Stimulated activated memory B cell treated with anti-CD40 and anti-IgM and Interleukin-4, amounts not matched to agents 10 μg/mL and 1 μg/mL and 100 μg/mL, for 72 hours (primary cell): Measurements from ENCODE around the gene SIGLEC1.

Experiments
- ATAC-seq: fragments of 150-1000 bp; cut with Tn5 transposase; 2 replicates; pipeline ENCODE4 v1.10.0; 2021
- H3K27ac Mint-ChIP-seq: one replicate; pipeline ENCODE4 v1.8.0; 2022; ENCODE audit warnings: mild to moderate bottlenecking, mixed read lengths
- H3K27me3 Mint-ChIP-seq: one replicate; pipeline ENCODE4 v1.8.0; 2022; ENCODE audit warnings: mixed read lengths
- H3K36me3 Mint-ChIP-seq: one replicate; pipeline ENCODE4 v1.8.0; 2022; ENCODE audit warnings: mixed read lengths
- H3K4me1 Mint-ChIP-seq: one replicate; pipeline ENCODE4 v1.8.0; 2022; ENCODE audit warnings: mixed read lengths
- H3K4me3 Mint-ChIP-seq: one replicate; pipeline ENCODE4 v1.8.0; 2022; ENCODE audit warnings: mild to moderate bottlenecking, moderate library complexity, mixed read lengths
- H3K9me3 Mint-ChIP-seq: one replicate; pipeline ENCODE4 v1.8.0; 2022; ENCODE audit warnings: mixed read lengths

The SIGLEC1 gene

GRCh38 chr20:3712279-3712873, at the start of gene SIGLEC1:
Gene SIGLEC1 (minus strand): TSS chr20:3712600. CDS start chr20:3707128, 5,472 bp downstream.
- peaks cover 36% of the 10 kb centered on the region for H3K27me3 Mint-ChIP-seq
- ATAC-seq, result no peak
- H3K9me3 Mint-ChIP-seq, result no peaks in the 10 kb centered on the region
- no peaks in the 10 kb centered on the region for H3K36me3 Mint-ChIP-seq
- H3K4me1 Mint-ChIP-seq, result peaks cover 18% of the 10 kb centered on the region
- H3K4me3 Mint-ChIP-seq, result no peak within 1 kb of the TSS
- no peak within 1 kb of the TSS for H3K27ac Mint-ChIP-seq

GRCh38 chr20:3760655-3761348, 48.4 kb upstream of the SIGLEC1 start:
- no peak overlapping the region for H3K4me3 Mint-ChIP-seq
- no peak overlapping the region for H3K27ac Mint-ChIP-seq
- H3K36me3 Mint-ChIP-seq, result peaks cover 18% of the 10 kb centered on the region
- no peaks in the 10 kb centered on the region for H3K27me3 Mint-ChIP-seq
- peaks cover 30% of the 10 kb centered on the region for H3K4me1 Mint-ChIP-seq
- no peak for ATAC-seq
- no peaks in the 10 kb centered on the region for H3K9me3 Mint-ChIP-seq

- Mint-ChIP-seq H3K27ac (no peak overlapping the region), H3K36me3 (peaks cover 22% of the 10 kb centered on the region), H3K4me1 (peaks cover 21% of the 10 kb centered on the region)
Measured at GRCh38 chr20:3759884-3760283, 47.5 kb upstream of the SIGLEC1 start.

GRCh38 chr20:3759316-3759823, 47.0 kb upstream of the SIGLEC1 start:
- peaks cover 22% of the 10 kb centered on the region for H3K36me3 Mint-ChIP-seq
- no peaks in the 10 kb centered on the region for H3K27me3 Mint-ChIP-seq
- peaks cover 16% of the 10 kb centered on the region for H3K4me1 Mint-ChIP-seq
- H3K9me3 Mint-ChIP-seq, result no peaks in the 10 kb centered on the region
- no peak for ATAC-seq
- H3K27ac Mint-ChIP-seq, result no peak overlapping the region
- no peak overlapping the region for H3K4me3 Mint-ChIP-seq

More at GRCh38 chr20:3759884-3760283, 47.5 kb upstream of the SIGLEC1 start:
- Mint-ChIP-seq H3K4me3 (no peak overlapping the region), H3K9me3 (no peaks in the 10 kb centered on the region), H3K27me3 (no peaks in the 10 kb centered on the region)
- ATAC-seq, result no peak

- Mint-ChIP-seq H3K4me3 (no peak overlapping the region), H3K27me3 (no peaks in the 10 kb centered on the region), H3K36me3 (peaks cover 22% of the 10 kb centered on the region), H3K4me1 (peaks cover 8% of the 10 kb centered on the region), H3K9me3 (no peaks in the 10 kb centered on the region), H3K27ac (no peak overlapping the region)
- no peak for ATAC-seq
Measured at GRCh38 chr20:3758566-3758965, 46.2 kb upstream of the SIGLEC1 start.

GRCh38 chr20:3757268-3757667, 44.9 kb upstream of the SIGLEC1 start:
- no peak for ATAC-seq
- H3K4me3 Mint-ChIP-seq, result no peak overlapping the region
- peaks cover 14% of the 10 kb centered on the region for H3K4me1 Mint-ChIP-seq
- no peaks in the 10 kb centered on the region for H3K9me3 Mint-ChIP-seq
- no peak overlapping the region for H3K27ac Mint-ChIP-seq
- H3K36me3 Mint-ChIP-seq, result peaks cover 22% of the 10 kb centered on the region
- H3K27me3 Mint-ChIP-seq, result no peaks in the 10 kb centered on the region

- H3K4me3 Mint-ChIP-seq, result no peak overlapping the region
- H3K9me3 Mint-ChIP-seq, result no peaks in the 10 kb centered on the region
- ATAC-seq, result no peak
- peaks cover 16% of the 10 kb centered on the region for H3K36me3 Mint-ChIP-seq
- peaks cover 17% of the 10 kb centered on the region for H3K4me1 Mint-ChIP-seq
- H3K27ac Mint-ChIP-seq, result no peak overlapping the region
- H3K27me3 Mint-ChIP-seq, result no peaks in the 10 kb centered on the region
Measured at GRCh38 chr20:3755814-3756480, 43.5 kb upstream of the SIGLEC1 start.

- Mint-ChIP-seq H3K27ac (no peak overlapping the region), H3K4me1 (peaks cover 11% of the 10 kb centered on the region), H3K27me3 (no peaks in the 10 kb centered on the region), H3K36me3 (peaks cover 16% of the 10 kb centered on the region), H3K4me3 (no peak overlapping the region), H3K9me3 (no peaks in the 10 kb centered on the region)
- no peak for ATAC-seq
Measured at GRCh38 chr20:3755269-3755668, 42.9 kb upstream of the SIGLEC1 start.

GRCh38 chr20:3754276-3754630, 41.9 kb upstream of the SIGLEC1 start:
- no peaks in the 10 kb centered on the region for H3K9me3 Mint-ChIP-seq
- peaks cover 16% of the 10 kb centered on the region for H3K36me3 Mint-ChIP-seq
- no peaks in the 10 kb centered on the region for H3K27me3 Mint-ChIP-seq
- H3K4me3 Mint-ChIP-seq, result no peak overlapping the region
- H3K27ac Mint-ChIP-seq, result no peak overlapping the region
- ATAC-seq, result no peak
- peaks cover 11% of the 10 kb centered on the region for H3K4me1 Mint-ChIP-seq

- H3K27me3 Mint-ChIP-seq, result no peaks in the 10 kb centered on the region
- H3K4me3 Mint-ChIP-seq, result no peak overlapping the region
- ATAC-seq, result no peak
- no peaks in the 10 kb centered on the region for H3K9me3 Mint-ChIP-seq
- H3K4me1 Mint-ChIP-seq, result peaks cover 11% of the 10 kb centered on the region
- H3K27ac Mint-ChIP-seq, result no peak overlapping the region
- H3K36me3 Mint-ChIP-seq, result peaks cover 16% of the 10 kb centered on the region
Measured at GRCh38 chr20:3753501-3754275, 41.3 kb upstream of the SIGLEC1 start.

GRCh38 chr20:3753098-3753497, 40.7 kb upstream of the SIGLEC1 start:
- H3K27ac Mint-ChIP-seq, result no peak overlapping the region
- no peak overlapping the region for H3K4me3 Mint-ChIP-seq
- no peaks in the 10 kb centered on the region for H3K9me3 Mint-ChIP-seq
- H3K4me1 Mint-ChIP-seq, result peaks cover 11% of the 10 kb centered on the region
- peaks cover 5% of the 10 kb centered on the region for H3K27me3 Mint-ChIP-seq
- ATAC-seq, result peak; percentile 27
- H3K36me3 Mint-ChIP-seq, result peaks cover 13% of the 10 kb centered on the region

- ATAC-seq, result no peak
- Mint-ChIP-seq H3K9me3 (no peaks in the 10 kb centered on the region), H3K36me3 (peaks cover 6% of the 10 kb centered on the region), H3K4me3 (peak overlapping the region; percentile 75), H3K27me3 (peaks cover 13% of the 10 kb centered on the region), H3K4me1 (peaks cover 11% of the 10 kb centered on the region), H3K27ac (peak overlapping the region; percentile 44)
Measured at GRCh38 chr20:3752386-3752759, 40.0 kb upstream of the SIGLEC1 start.

- peak overlapping the region; percentile 75 for H3K4me3 Mint-ChIP-seq
- peaks cover 18% of the 10 kb centered on the region for H3K27me3 Mint-ChIP-seq
- H3K27ac Mint-ChIP-seq, result peak overlapping the region; percentile 44
- peaks cover 11% of the 10 kb centered on the region for H3K4me1 Mint-ChIP-seq
- no peaks in the 10 kb centered on the region for H3K9me3 Mint-ChIP-seq
- ATAC-seq, result peak; percentile 77
- H3K36me3 Mint-ChIP-seq, result peaks cover 5% of the 10 kb centered on the region
Measured at GRCh38 chr20:3751675-3752385, 39.4 kb upstream of the SIGLEC1 start.

- Mint-ChIP-seq H3K9me3 (no peaks in the 10 kb centered on the region), H3K4me1 (peaks cover 11% of the 10 kb centered on the region), H3K4me3 (no peak overlapping the region), H3K36me3 (peaks cover 5% of the 10 kb centered on the region), H3K27me3 (peaks cover 24% of the 10 kb centered on the region), H3K27ac (no peak overlapping the region)
- ATAC-seq, result no peak
Measured at GRCh38 chr20:3751305-3751674, 38.9 kb upstream of the SIGLEC1 start.
